Stimulated activated CD4-positive, alpha-beta T cell treated with anti-CD3 and anti-CD28 coated beads, Interleukin-15, amount 100 ng/mL, for 48 hours (primary cell): ENCODE data around the gene SAP30BP.
"Not testable (repeated sequence)": the region's sequence is repeated elsewhere in the genome, so short reads cannot be mapped to it uniquely, and the experiment has no call there.

Experiments used
- DNase-seq, 2 donors: peaks; one replicate each; pipeline ENCODE4 v3.0.0-alpha.2; 2020; ENCODE audit warnings: low read depth in 2 of 2

Gene SAP30BP

GRCh38 chr17:75633486-75634375 lies 33.4 kb upstream of the SAP30BP start:
- DNase-seq = peak; percentile 21 to 27

- no peak for DNase-seq
These were observed 32.8 kb upstream of the SAP30BP start for GRCh38 chr17:75634376-75634740.

GRCh38 chr17:75634754-75635609 lies 32.2 kb upstream of the SAP30BP start:
- no peak for DNase-seq

DNA sequence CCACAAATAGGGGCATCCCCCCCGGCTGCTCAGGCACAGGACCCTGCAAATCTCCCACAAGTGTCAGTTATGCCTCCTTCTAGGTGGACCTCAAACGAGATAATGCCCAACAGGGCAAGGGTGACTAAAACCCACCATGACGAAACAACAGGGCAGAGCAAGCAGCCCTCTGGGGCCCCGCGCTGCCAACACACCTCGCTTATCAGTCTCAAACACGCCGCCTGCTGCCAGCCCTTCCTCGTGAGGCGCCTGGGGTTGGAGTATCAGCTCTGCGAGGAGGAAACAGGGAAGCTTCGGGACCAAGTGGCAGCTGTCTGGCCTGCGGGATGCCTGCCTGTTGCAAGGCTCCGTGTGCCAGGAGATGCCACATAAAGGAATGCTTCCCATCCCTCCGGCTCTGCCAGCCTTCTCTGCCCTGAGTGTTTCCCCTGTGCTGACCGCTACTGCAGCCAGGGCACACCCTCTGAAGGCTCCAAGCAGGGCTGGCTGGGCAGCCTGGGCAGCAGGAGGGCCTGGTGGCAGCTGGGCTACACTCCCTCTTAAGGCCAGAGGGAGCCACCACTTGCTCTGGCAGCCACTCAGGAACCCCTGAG lies 31.4 kb upstream of the SAP30BP start:
- DNase-seq = no peak

- no peak for DNase-seq
These were observed 30.6 kb upstream of the SAP30BP start for GRCh38 chr17:75636381-75637142.

- no peak for DNase-seq
These were observed 30.0 kb upstream of the SAP30BP start for GRCh38 chr17:75637143-75637538.

DNA sequence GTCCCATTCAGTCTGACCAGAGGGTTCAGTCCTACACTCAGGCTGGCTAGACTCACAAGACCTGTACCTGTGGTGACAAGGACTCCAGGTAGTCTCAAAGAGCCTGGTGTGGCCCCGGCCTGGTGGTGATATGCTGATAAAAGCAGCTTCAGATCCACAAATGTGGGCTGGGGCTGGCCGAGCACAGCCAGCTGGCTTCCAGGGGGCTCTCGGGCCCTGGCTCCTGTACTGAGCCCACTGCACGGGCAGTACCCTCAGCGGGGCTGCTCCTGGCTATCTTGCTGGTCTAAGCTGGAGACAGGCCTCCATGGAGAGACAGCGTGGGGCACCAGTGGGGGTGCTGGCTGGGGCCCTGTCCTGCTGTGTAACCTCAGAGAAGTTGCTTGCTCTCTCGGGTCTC lies 29.6 kb upstream of the SAP30BP start:
- no peak for DNase-seq

GRCh38 chr17:75638039-75638438 lies 29.1 kb upstream of the SAP30BP start:
- DNase-seq = not testable (repeated sequence)

- DNase-seq = no peak
These were observed 28.2 kb upstream of the SAP30BP start for GRCh38 chr17:75638893-75639292.

- DNase-seq = no peak
These were observed 27.8 kb upstream of the SAP30BP start for GRCh38 chr17:75639327-75639726.

DNA sequence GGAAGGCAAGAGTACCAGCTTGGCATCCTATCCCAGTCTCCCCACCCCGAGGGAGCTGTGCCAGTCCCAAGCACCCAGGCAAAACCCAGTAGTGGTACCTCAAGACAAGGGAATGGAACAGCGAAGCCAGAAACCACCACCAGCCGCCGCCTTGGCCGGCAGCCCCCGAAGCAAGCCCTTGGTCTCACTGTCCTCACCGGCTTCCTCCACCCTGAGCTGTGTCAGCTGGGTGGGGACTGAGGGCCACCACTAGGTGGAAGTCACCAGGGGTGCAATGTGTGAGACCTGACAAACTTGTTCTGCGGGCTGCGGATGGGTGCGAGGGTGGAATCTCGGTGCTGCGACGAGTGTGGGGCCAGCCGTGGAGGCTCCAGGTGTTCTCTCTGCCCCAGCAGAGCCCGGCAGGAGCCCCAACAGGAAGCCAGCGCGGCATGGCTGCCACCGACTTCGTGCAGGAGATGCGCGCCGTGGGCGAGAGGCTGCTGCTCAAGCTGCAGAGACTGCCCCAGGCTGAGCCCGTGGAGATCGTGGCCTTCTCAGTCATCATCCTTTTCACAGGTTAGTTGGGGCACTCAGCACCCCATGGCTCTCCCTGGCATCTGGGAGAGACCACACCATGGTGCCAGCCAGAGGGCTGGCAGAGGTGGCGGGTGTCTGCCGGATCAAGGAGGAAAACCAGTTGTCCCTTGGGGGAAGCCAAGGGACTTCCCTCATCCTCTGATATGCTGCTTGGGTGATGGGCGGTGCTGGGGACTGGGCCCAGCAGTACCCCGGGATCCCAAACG lies 27.2 kb upstream of the SAP30BP start:
- no peak for DNase-seq

- no peak for DNase-seq
These were observed 26.5 kb upstream of the SAP30BP start for GRCh38 chr17:75640556-75641119.

GRCh38 chr17:75641343-75641742 lies 25.8 kb upstream of the SAP30BP start:
- no peak for DNase-seq

- no peak for DNase-seq
These were observed 24.9 kb upstream of the SAP30BP start for GRCh38 chr17:75642182-75642783.

DNA sequence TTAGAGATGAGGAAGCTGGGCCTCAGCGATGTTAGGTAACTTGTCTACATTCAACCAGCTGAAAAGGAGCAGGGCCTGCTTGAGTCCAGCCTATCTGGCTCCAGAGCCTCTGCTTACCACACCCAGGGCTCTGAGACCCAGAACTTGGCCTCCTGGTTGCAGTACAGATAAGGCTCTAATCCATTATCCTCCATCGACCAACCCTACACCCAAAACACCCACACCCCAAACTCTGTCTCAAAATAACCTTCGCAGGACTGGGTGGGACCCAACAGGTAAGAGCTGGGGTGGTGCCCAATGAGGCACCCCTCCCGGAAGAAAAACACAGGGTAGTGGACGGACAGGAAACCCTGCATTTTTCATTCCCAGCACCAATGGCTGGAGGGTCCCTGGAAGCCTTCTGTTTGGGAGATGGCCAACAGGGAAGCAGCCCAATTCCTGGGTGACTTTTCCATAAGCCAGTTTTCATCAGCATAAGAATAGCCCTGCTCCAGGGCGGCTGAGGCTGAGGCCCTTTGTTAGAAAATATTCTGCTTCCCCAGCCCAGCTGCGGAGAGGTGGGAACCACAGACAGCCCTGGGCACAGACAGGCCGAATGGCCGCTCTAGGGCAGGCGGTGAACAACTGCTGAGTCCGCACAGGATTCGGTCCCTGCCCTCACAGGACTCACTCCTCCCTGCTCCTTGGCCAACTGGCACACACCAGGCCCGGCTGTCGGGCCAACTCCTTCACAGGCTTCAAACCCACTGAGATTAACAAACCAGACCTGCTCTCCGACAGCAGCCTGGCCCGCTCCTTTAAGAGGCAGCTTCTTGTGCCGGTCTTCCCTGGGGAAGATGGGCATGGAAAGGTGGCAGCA lies 24.1 kb upstream of the SAP30BP start:
- no peak for DNase-seq

GRCh38 chr17:75643643-75644017 lies 23.5 kb upstream of the SAP30BP start:
- DNase-seq = no peak

DNA sequence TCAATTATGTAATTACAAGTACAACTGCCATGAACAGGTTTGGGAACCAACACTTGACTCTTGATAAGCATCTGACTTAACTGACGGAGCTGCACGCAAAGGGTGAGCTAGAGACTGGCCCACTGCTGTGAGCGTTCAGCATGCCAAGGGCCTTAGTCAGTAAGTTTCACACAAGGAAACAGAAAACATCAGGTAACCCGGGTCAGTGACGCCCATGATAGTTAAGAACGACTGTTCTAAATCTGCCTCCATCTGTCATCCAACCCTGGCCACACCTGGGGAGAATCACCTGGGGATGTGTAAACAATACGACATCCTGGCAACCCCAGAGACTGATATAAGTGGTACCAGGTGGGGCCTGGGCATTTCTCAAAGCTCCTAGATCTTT lies 21.6 kb upstream of the SAP30BP start:
- no peak for DNase-seq

GRCh38 chr17:75645889-75646637 lies 21.1 kb upstream of the SAP30BP start:
- no peak for DNase-seq

DNA sequence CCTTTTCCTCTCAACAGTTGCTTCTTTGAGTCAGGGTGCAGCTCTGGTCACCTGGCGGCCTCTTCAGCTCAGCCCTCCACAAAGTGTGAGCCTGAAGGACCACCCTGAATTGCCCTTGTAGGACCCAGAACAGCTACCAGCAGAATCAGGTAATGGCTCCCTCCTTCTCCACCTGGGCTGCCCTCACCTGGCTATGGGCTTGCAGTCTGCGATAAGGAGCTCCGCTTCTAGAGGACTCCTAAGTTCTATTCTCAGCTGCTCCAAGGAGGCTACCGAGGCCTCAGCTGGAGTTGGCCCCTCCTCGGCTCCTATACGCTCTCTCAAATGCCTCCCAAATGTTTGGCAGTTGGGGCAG lies 20.5 kb upstream of the SAP30BP start:
- no peak for DNase-seq
